Measurements from ENCODE around the gene SRSF9.

- TF ChIP-seq POLR2AphosphoS5 (IDR thresholded peaks at IDR 0.05; ENCODE audit: low read depth, low read length) (no peak), TAF1 (IDR thresholded peaks at IDR 0.05; ENCODE audit: borderline replicate concordance, insufficient read depth, low read length) (no peak), REST (IDR thresholded peaks at IDR 0.05; ENCODE audit: insufficient read depth in 1 of 2, low read depth in 2 of 2, low read length in 2 of 2) (no peak)
These were observed 3.8 kb downstream of the SRSF9 start for GRCh38 chr12:120465756-120466155.

All from PFSK-1 (cell line).